K562 (cell line): ENCODE data around the gene CASKIN2. TPM values are rescaled to one million over a fixed set of nuclear protein-coding genes. Genes with fewer than 3 reads are reported as not detected.

Experiments
- ATAC-seq: fragments of 200-7000 bp; cut with Tn5 transposase; 3 replicates; pipeline ENCODE4 v1.9.1; 2020; ENCODE audit warnings: moderate library complexity
- BruUV-seq: library from RNA; stranded (reverse); fragments of 400-500 nt; replicated peaks from 2 replicates; lab custom pipeline; 2021; lab: Mats Ljungman, UMichigan
- CTCF ChIA-PET: fragments of 300-600 bp; formaldehyde crosslinking; extraction: SDS; loops from one replicate; lab custom pipeline; 2021; ENCODE audit warnings: low intra/inter-chr PET ratio; lab: Yijun Ruan, JAX
- POLR2A ChIA-PET: fragments of 300-600, 350-650 bp; sonication (Branson Sonifier 250); formaldehyde crosslinking; extraction: SDS; loops from one replicate; lab custom pipeline; 2021; ENCODE audit warnings: antibody characterized with exemption, inconsistent platforms; lab: Yijun Ruan, JAX
- DNase-seq, 4 experiments: peaks; one replicate each; pipeline versions ENCODE4 v3.0.0 to v3.0.0-alpha.2; 2011 to 2018; ENCODE audit warnings: low spot score in 3 of 4, mixed read lengths in 3 of 4; ENCODE audit errors: extremely low read depth in 1 of 4
- FAIRE-seq: peaks from 2 replicates; lab custom pipeline; 2011; peaks lifted over from hg19 to GRCh38; lab: Jason Lieb, UNC
- H2AFZ ChIP-seq: 2 replicates; pipeline ENCODE4 v1.6.0; 2011; ENCODE audit warnings: low read depth, low read length, control low read depth, inconsistent platforms
- H3K27ac ChIP-seq: fragments of 200-600 bp; 3 replicates; pipeline ENCODE4 v1.8.0; 2011; ENCODE audit warnings: low read depth, mild to moderate bottlenecking, control low read depth, inconsistent platforms, low read length, moderate library complexity, mixed read lengths; ENCODE audit errors: extremely low read depth
- H3K27me3 ChIP-seq, 2 experiments: fragments of 300-600 bp in 1 of 2; 2 replicates in 1 of 2; 3 replicates in 1 of 2; pipeline versions ENCODE4 v1.6.0 to v1.8.0; 2011; ENCODE audit warnings: inconsistent platforms in 2 of 2, low read length in 2 of 2, mild to moderate bottlenecking in 1 of 2, mixed read lengths in 1 of 2, moderate library complexity in 1 of 2; ENCODE audit not compliant: control insufficient read depth in 2 of 2, insufficient read depth in 2 of 2
- H3K36me3 ChIP-seq: fragments of 300-600 bp; 3 replicates; pipeline ENCODE4 v1.8.0; 2011; ENCODE audit warnings: mild to moderate bottlenecking, low read length, inconsistent platforms; ENCODE audit not compliant: control insufficient read depth, insufficient read depth
- H3K4me1 ChIP-seq, 2 experiments: fragments of 200-600 bp in 1 of 2; replicated peaks in 1 of 2; 2 replicates in 1 of 2; 3 replicates in 1 of 2; pipeline versions ENCODE4 v1.5.1 to v1.8.0; 2011; ENCODE audit warnings: inconsistent platforms in 2 of 2, low read length in 2 of 2, mild to moderate bottlenecking in 1 of 2, mixed read lengths in 1 of 2, moderate library complexity in 1 of 2; ENCODE audit not compliant: control insufficient read depth in 2 of 2, insufficient read depth in 2 of 2
- H3K4me2 ChIP-seq: 2 replicates; pipeline ENCODE4 v1.6.1; 2011; ENCODE audit warnings: low read length, control low read depth, inconsistent platforms, mixed read lengths; ENCODE audit not compliant: insufficient read depth
- H3K4me3 ChIP-seq: fragments of 200-600 bp; sonication (generic), shearing (Covaris generic); 2 replicates; pipeline ENCODE4 v1.5.1; 2016; ENCODE audit warnings: control low read depth, inconsistent platforms
- H3K79me2 ChIP-seq: fragments of 200-600 bp; 3 replicates; pipeline ENCODE4 v1.8.0; 2011; ENCODE audit warnings: low read length, inconsistent platforms; ENCODE audit not compliant: control insufficient read depth, insufficient read depth
- H3K9ac ChIP-seq, 2 experiments: 2 replicates each; pipeline versions ENCODE4 v1.6.0 to v1.6.1; 2011; ENCODE audit warnings: low read depth in 2 of 2, low read length in 2 of 2, control low read depth in 1 of 2, inconsistent platforms in 1 of 2, mild to moderate bottlenecking in 1 of 2, mixed read lengths in 1 of 2; ENCODE audit not compliant: insufficient read depth in 1 of 2
- H3K9me1 ChIP-seq: one replicate; pipeline ENCODE4 v1.6.0; 2011; ENCODE audit warnings: inconsistent platforms, mild to moderate bottlenecking, low read length, moderate library complexity; ENCODE audit not compliant: control insufficient read depth, insufficient read depth
- H3K9me3 ChIP-seq: replicated peaks from 2 replicates; pipeline ENCODE4 v1.5.1; 2011; ENCODE audit warnings: low read depth, low read length, inconsistent platforms; ENCODE audit not compliant: control insufficient read depth, insufficient read depth
- H4K20me1 ChIP-seq: replicated peaks from 2 replicates; pipeline ENCODE4 v1.6.1; 2011; ENCODE audit warnings: low read length, inconsistent platforms, mixed read lengths; ENCODE audit not compliant: control insufficient read depth, insufficient read depth
- CREB5 ChIP-seq: fragments of 250-450 bp; sonication (Bioruptor Pico); IDR thresholded peaks from 2 replicates; pipeline ENCODE4 v1.5.0; 2020; ENCODE audit warnings: mild to moderate bottlenecking
- GATAD2B ChIP-seq: fragments of 450-650 bp; IDR thresholded peaks from 2 replicates; pipeline ENCODE4 v1.6.1; 2017; ENCODE audit warnings: mild to moderate bottlenecking, borderline replicate concordance
- RFX1 ChIP-seq: fragments of 450-650 bp; IDR thresholded peaks from 2 replicates; pipeline ENCODE4 v1.6.1; 2016; ENCODE audit warnings: mild to moderate bottlenecking, moderate library complexity
- ZC3H11A ChIP-seq: IDR thresholded peaks from 2 replicates; pipeline ENCODE4 v1.6.1; 2012; ENCODE audit warnings: low read depth, low read length, improper control_type of control experiment
- ZNF316 ChIP-seq: fragments of 450-650 bp; IDR thresholded peaks from 2 replicates; pipeline ENCODE4 v1.6.1; 2016
- ZNF384 ChIP-seq: IDR thresholded peaks from 2 replicates; pipeline ENCODE4 v1.6.1; 2012; ENCODE audit warnings: low read depth, low read length, improper control_type of control experiment
- ZNF518B ChIP-seq: fragments of 250-450 bp; sonication (Bioruptor Pico); IDR thresholded peaks from 2 replicates; pipeline ENCODE4 v1.5.0; 2021; ENCODE audit warnings: mild to moderate bottlenecking, moderate library complexity
- WGBS: fragments of 100-300 bp; shearing (Covaris generic); methylation state at CpG from one replicate; pipeline ENCODE4 v1.1.6; 2016; ENCODE audit warnings: low coverage, mixed read lengths; ENCODE audit not compliant: insufficient coverage; ENCODE audit errors: missing lambda C conversion rate; 5-methylcytosine and 5-hydroxymethylcytosine counted together
- in situ Hi-C: fragments of 300-500 bp; cut with MboI; formaldehyde crosslinking; loops from 4 replicates; pipeline ENCODE4 v1.15.0; 2018; ENCODE audit warnings: inconsistent platforms, mixed read lengths
- intact Hi-C: fragments of 100-400 bp; cut with micrococcal nuclease; formaldehyde crosslinking; loops from 2 replicates; pipeline ENCODE4 v1.14.2; 2022
- polyA plus RNA-seq, 8 experiments: library from polyadenylated mRNA; depleted of rRNA in 4 of 8; stranded (reverse) in 5 of 8; unstranded in 3 of 8; fragments of >200 nt; fragmentation: Nextera tagmentation in 2 of 8; fragmentation: Illumina TruSeq in 1 of 8; extraction: Ambion mirVana in 2 of 8; extraction: Trizol in 1 of 8; gene quantifications; 2 replicates each; pipeline versions ENCODE4 v1.2.1 to v1.2.3, GENCODE V29; 2011 to 2014; ENCODE audit warnings: inconsistent platforms in 1 of 8, missing spikeins in 1 of 8
- total RNA-seq, 7 experiments: library from RNA; depleted of rRNA in 6 of 7; stranded (reverse); fragments of >200 nt in 6 of 7; fragmentation: Illumina TruSeq in 2 of 7; extraction: Trizol in 2 of 7; gene quantifications; 2 replicates each; pipeline versions ENCODE4 v1.2.1 to v1.2.3, GENCODE V29; 2011 to 2021; ENCODE audit warnings: low replicate concordance in 1 of 7

The CASKIN2 gene
- total and polyA plus RNA-seq, 9 of the 15 experiments (the other 6 are each of a cell fraction or from before 2014, with no cell fraction given), result 0.01 to 12.2 (median 2.1) TPM

GRCh38 chr17:75475144-75475835, 40.0 kb downstream of the CASKIN2 start:
- H3K4me1 ChIP-seq, result peaks cover 0 to 6% of the 10 kb centered on the region in 2 experiments; a peak in 1 of 5 replicates
- no peak overlapping the region for H3K27ac ChIP-seq
- no peaks in the 10 kb centered on the region for H3K9me1 ChIP-seq
- BruUV-seq, result no TSS peak
- TF ChIP-seq ZNF384 (no peak), ZNF518B (no peak), ZC3H11A (no peak), CREB5 (CRISPR knock-in tag) (no peak), RFX1 (peak; percentile 27; the same call in 1 of the 2 replicates), ZNF316 (no peak), GATAD2B (no peak)
- H3K9me3 ChIP-seq, result no peaks in the 10 kb centered on the region
- ATAC-seq (no peak), DNase-seq (no peak), FAIRE-seq (no peak)
- H3K9ac ChIP-seq, result no peak overlapping the region
- H3K27me3 ChIP-seq, result no peaks in the 10 kb centered on the region
- peaks cover 20% of the 10 kb centered on the region for H3K36me3 ChIP-seq
- no peak overlapping the region for H3K4me3 ChIP-seq
- POLR2A ChIA-PET, result interaction anchor here (0.7 to 1.3 kb wide), 2 partner anchors 11 to 20 kb away, joined by 3 read pairs; no protein-coding TSS in a partner anchor
- in situ Hi-C loops (no loop called here), intact Hi-C loops (no loop called here)
- no peak overlapping the region for H2AFZ ChIP-seq
- H3K79me2 ChIP-seq, result no peaks in the 10 kb centered on the region
- H3K4me2 ChIP-seq, result no peak overlapping the region
- 58% methylated on average over 12 of the region's 13 CpGs for WGBS
- peaks cover 12% of the 10 kb centered on the region for H4K20me1 ChIP-seq
- CTCF ChIA-PET, result no interaction called here
